HUES64 (cell line): Measurements from ENCODE around the gene SLC16A5.
"Not testable (repeated sequence)": the region's sequence is repeated elsewhere in the genome, so short reads cannot be mapped to it uniquely, and the experiment has no call there.

ENCODE experiments used
- H3K27ac ChIP-seq: 2 replicates; pipeline ENCODE4 v1.7.0; 2013; ENCODE audit warnings: low read depth, low read length, inconsistent platforms
- H3K27me3 ChIP-seq: 2 replicates; pipeline ENCODE4 v1.6.1; 2013; ENCODE audit warnings: mild to moderate bottlenecking, low read length; ENCODE audit not compliant: insufficient read depth
- H3K36me3 ChIP-seq: 2 replicates; pipeline ENCODE4 v1.6.1; 2013; ENCODE audit warnings: mild to moderate bottlenecking, low read length; ENCODE audit not compliant: insufficient read depth
- H3K4me1 ChIP-seq: 2 replicates; pipeline ENCODE4 v1.6.1; 2013; ENCODE audit warnings: mild to moderate bottlenecking, low read length, moderate library complexity; ENCODE audit not compliant: insufficient read depth
- H3K4me3 ChIP-seq: 2 replicates; pipeline ENCODE4 v1.5.1; 2013; ENCODE audit warnings: mild to moderate bottlenecking, low read length, moderate library complexity
- H3K9ac ChIP-seq: 2 replicates; pipeline ENCODE4 v1.6.1; 2013; ENCODE audit warnings: mild to moderate bottlenecking, low read depth, low read length
- H3K9me3 ChIP-seq: 2 replicates; pipeline ENCODE4 v1.6.1; 2013; ENCODE audit warnings: low read depth, low read length; ENCODE audit not compliant: insufficient read depth
- WGBS: fragments of 150-250, 120-280 bp; methylation state at CpG from one replicate; pipeline ENCODE4 v1.1.7; 2013; ENCODE audit warnings: missing lambda C conversion rate; 5-methylcytosine and 5-hydroxymethylcytosine counted together

Gene SLC16A5

GRCh38 chr17:75064867-75065561 is 22.7 kb upstream of the SLC16A5 start:
- Histone ChIP-seq H3K4me1 (no peaks in the 10 kb centered on the region), H3K36me3 (peaks cover 54% of the 10 kb centered on the region), H3K27me3 (no peaks in the 10 kb centered on the region), H3K9ac (no peak overlapping the region), H3K27ac (no peak overlapping the region), H3K4me3 (no peak overlapping the region), H3K9me3 (no peaks in the 10 kb centered on the region)
- 95% methylated on average over 18 of the region's 18 CpGs for WGBS

- no peak overlapping the region for H3K4me3 ChIP-seq
- whole genome bisulfite sequencing: 95% methylated on average over 6 of the region's 6 CpGs
- H3K27me3 ChIP-seq: no peaks in the 10 kb centered on the region
- no peak overlapping the region for H3K27ac ChIP-seq
- H3K9ac ChIP-seq: no peak overlapping the region
- no peaks in the 10 kb centered on the region for H3K4me1 ChIP-seq
- peaks cover 47% of the 10 kb centered on the region for H3K36me3 ChIP-seq
- no peaks in the 10 kb centered on the region for H3K9me3 ChIP-seq
Observed at GRCh38 chr17:75065562-75066151, 22.1 kb upstream of the SLC16A5 start.

GRCh38 chr17:75067856-75068255 is 19.9 kb upstream of the SLC16A5 start:
- H3K4me3 ChIP-seq: no peak overlapping the region
- no peaks in the 10 kb centered on the region for H3K9me3 ChIP-seq
- WGBS: 84% methylated on average over 4 of the region's 4 CpGs
- H3K9ac ChIP-seq: no peak overlapping the region; the same call in 1 of the 2 replicates
- H3K36me3 ChIP-seq: peaks cover 25% of the 10 kb centered on the region
- H3K27ac ChIP-seq: no peak overlapping the region
- H3K4me1 ChIP-seq: no peaks in the 10 kb centered on the region
- no peaks in the 10 kb centered on the region for H3K27me3 ChIP-seq

DNA sequence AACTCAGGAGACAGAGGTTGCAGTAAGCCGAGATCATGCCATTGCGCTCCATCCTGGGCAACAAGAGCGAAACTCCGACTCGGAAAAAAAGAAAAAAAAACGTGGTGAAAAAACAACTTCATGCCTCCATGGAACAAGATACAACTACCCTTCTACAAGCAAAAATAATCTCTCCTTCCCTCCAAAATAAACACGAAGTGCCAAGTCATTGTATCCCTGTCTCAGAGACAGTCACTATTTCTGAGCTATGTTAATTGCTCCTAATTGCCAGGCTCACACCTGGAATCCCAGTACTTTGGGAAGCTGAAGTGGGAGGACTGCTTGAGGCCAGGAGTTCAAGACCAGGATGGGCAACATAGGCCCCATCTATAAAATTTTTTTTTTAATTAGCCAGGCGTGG is 19.0 kb upstream of the SLC16A5 start:
- no peak overlapping the region for H3K9ac ChIP-seq
- H3K36me3 ChIP-seq: peaks cover 17% of the 10 kb centered on the region
- WGBS: 88% methylated on average over 8 of the region's 8 CpGs
- H3K4me1 ChIP-seq: no peaks in the 10 kb centered on the region
- H3K27me3 ChIP-seq: no peaks in the 10 kb centered on the region
- no peaks in the 10 kb centered on the region for H3K9me3 ChIP-seq
- H3K27ac ChIP-seq: no peak overlapping the region
- H3K4me3 ChIP-seq: no peak overlapping the region

- 94% methylated on average over 2 of the region's 2 CpGs for WGBS
- no peaks in the 10 kb centered on the region for H3K4me1 ChIP-seq
- peaks cover 6% of the 10 kb centered on the region for H3K36me3 ChIP-seq
- H3K4me3 ChIP-seq: no peak overlapping the region
- no peak overlapping the region for H3K27ac ChIP-seq
- no peaks in the 10 kb centered on the region for H3K27me3 ChIP-seq
- H3K9ac ChIP-seq: no peak overlapping the region
- no peaks in the 10 kb centered on the region for H3K9me3 ChIP-seq
Observed at GRCh38 chr17:75069783-75070182, 18.0 kb upstream of the SLC16A5 start.

DNA sequence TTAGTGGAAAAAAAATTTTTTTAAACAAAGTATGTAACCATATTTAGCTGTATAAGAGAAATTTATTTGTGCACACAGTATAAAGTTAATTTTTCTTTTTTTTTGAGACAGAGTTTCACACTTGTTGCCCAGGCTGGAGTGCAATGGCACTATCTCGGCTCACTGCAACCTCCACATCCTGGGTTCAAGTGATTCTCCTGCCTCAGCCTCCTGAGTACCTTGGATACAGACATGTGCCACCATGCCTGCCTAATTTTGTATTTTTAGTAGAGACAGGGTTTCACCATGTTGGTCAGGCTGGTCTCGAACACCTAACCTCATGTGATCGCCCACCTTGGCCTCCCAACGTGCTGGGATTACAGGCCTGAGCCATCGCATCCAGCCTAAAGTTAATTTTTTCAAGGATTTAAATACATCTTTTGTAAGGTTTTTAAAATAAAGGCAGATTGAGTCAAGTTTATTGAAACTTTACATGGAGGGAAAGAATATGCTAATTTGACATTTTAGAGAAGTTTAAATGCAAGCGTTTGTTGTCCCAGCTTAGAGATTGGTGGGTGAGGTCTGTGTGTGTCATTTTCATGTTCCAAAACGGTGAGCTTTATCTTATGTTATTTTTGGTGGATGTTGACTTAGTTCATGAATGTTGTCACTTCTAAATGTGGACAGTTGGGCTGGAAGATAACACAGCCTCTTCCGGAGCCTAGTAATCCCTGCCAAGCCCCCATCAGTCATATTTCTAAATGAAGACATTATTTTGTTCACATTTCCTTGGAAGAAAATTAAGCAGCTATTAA is 16.1 kb upstream of the SLC16A5 start:
- not testable (repeated sequence) for H3K27me3 ChIP-seq, H3K36me3 ChIP-seq, H3K9me3 ChIP-seq, H3K27ac ChIP-seq, H3K4me1 ChIP-seq, H3K4me3 ChIP-seq, H3K9ac ChIP-seq
- 94% methylated on average over 8 of the region's 8 CpGs for WGBS

- H3K9ac ChIP-seq, H3K27me3 ChIP-seq, H3K4me3 ChIP-seq, H3K27ac ChIP-seq, H3K36me3 ChIP-seq, H3K4me1 ChIP-seq, H3K9me3 ChIP-seq: not testable (repeated sequence)
- 96% methylated on average over 3 of the region's 5 CpGs for WGBS
Observed at GRCh38 chr17:75072909-75073308, 14.8 kb upstream of the SLC16A5 start.

- no peak overlapping the region for H3K9ac ChIP-seq
- no peaks in the 10 kb centered on the region for H3K27me3 ChIP-seq
- no peak overlapping the region for H3K27ac ChIP-seq
- H3K4me3 ChIP-seq: no peak overlapping the region
- H3K4me1 ChIP-seq: peaks cover 6% of the 10 kb centered on the region; the same call in 1 of the 2 replicates
- no peaks in the 10 kb centered on the region for H3K36me3 ChIP-seq
- WGBS: 95% methylated on average over 5 of the region's 5 CpGs
- no peaks in the 10 kb centered on the region for H3K9me3 ChIP-seq
Observed at GRCh38 chr17:75073618-75074047, 14.1 kb upstream of the SLC16A5 start.

DNA sequence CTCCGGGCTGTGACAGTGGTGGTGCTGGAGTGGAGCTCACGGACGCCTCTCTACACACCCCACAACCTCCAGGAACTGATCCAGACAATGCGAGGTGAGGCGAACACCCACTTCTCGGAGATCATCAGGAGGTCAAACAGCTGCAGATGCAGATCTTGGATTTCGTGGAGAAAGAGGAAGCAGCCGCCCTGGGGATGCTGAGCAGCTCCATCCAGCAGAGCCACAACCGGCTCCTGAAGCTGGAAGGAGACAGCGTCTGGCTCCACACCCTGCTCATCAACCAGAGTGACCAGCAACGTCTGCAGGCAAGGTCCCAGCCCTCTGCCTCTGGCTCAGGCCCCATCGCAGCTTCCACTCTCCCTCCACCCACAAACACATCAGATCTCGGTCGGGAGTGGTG is 13.2 kb upstream of the SLC16A5 start:
- Histone ChIP-seq H3K9ac (no peak overlapping the region), H3K4me1 (peaks cover 10% of the 10 kb centered on the region; the same call in 1 of the 2 replicates), H3K27ac (no peak overlapping the region), H3K9me3 (no peaks in the 10 kb centered on the region), H3K27me3 (no peaks in the 10 kb centered on the region), H3K36me3 (no peaks in the 10 kb centered on the region), H3K4me3 (no peak overlapping the region)
- WGBS: 92% methylated on average over 14 of the region's 14 CpGs

- Histone ChIP-seq H3K27ac (no peak overlapping the region), H3K36me3 (no peaks in the 10 kb centered on the region), H3K27me3 (no peaks in the 10 kb centered on the region), H3K9me3 (no peaks in the 10 kb centered on the region), H3K4me3 (no peak overlapping the region), H3K4me1 (peaks cover 10% of the 10 kb centered on the region; the same call in 1 of the 2 replicates), H3K9ac (no peak overlapping the region)
- WGBS: 77% methylated on average over 4 of the region's 4 CpGs
Observed at GRCh38 chr17:75075597-75076336, 12.0 kb upstream of the SLC16A5 start.

DNA sequence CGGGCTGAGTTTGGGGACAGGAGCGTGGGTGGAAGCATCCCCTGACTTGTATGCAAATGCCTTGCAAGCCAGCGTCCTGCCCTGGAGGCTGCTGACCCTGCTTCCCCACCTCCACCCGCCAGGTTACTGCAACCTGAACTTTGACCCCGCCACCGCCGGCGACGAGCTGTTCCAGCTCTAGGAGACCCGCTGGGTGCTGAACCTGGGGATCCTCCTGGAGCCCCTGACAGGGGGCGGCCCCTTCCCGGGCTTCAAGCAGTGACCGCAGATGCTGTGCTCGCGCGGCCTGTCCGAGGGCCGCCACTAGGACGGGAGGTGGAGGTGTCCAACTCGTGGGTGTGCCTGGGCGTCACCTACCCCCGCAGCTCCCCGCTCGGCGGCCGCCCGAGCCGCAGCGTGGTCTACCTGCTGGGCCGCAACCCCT is 10.7 kb upstream of the SLC16A5 start:
- H3K36me3 ChIP-seq: no peaks in the 10 kb centered on the region
- H3K9me3 ChIP-seq: no peaks in the 10 kb centered on the region
- no peaks in the 10 kb centered on the region for H3K27me3 ChIP-seq
- peaks cover 10% of the 10 kb centered on the region; the same call in 1 of the 2 replicates for H3K4me1 ChIP-seq
- no peak overlapping the region for H3K9ac ChIP-seq
- 87% methylated on average over 30 of the region's 30 CpGs for WGBS
- no peak overlapping the region for H3K4me3 ChIP-seq
- no peak overlapping the region for H3K27ac ChIP-seq
